WTC11 (cell line): ENCODE measurements around the gene LCN12. TPM values are rescaled to one million over a fixed set of nuclear protein-coding genes. Genes with fewer than 3 reads are reported as not detected.

Source experiments
- ATAC-seq: fragments of 200-7000 bp; cut with Tn5 transposase; 2 replicates; pipeline ENCODE4 v1.10.0; 2021; ENCODE audit warnings: mild to moderate bottlenecking, moderate library complexity
- CTCF ChIA-PET: fragments of 300-600 bp; sonication (Branson Sonifier 250); formaldehyde crosslinking; loops from one replicate; lab custom pipeline; 2021; ENCODE audit warnings: antibody characterized with exemption; lab: Charles Lee
- POLR2A ChIA-PET: fragments of 350-600 bp; sonication (Branson Sonifier 250); formaldehyde crosslinking; loops from one replicate; lab custom pipeline; 2021; ENCODE audit warnings: antibody characterized with exemption; lab: Charles Lee
- DNase-seq: peaks from one replicate; pipeline ENCODE4 v3.0.0; 2021; ENCODE audit warnings: low spot score
- H3K27ac Mint-ChIP-seq: 2 replicates; pipeline ENCODE4 v1.8.0; 2021; ENCODE audit warnings: mixed read lengths
- H3K27me3 Mint-ChIP-seq: 2 replicates; pipeline ENCODE4 v1.8.0; 2021; ENCODE audit warnings: low read depth, mild to moderate bottlenecking, moderate library complexity, mixed read lengths
- H3K36me3 Mint-ChIP-seq: 2 replicates; pipeline ENCODE4 v1.8.0; 2021; ENCODE audit warnings: mixed read lengths
- H3K4me1 Mint-ChIP-seq: 2 replicates; pipeline ENCODE4 v1.8.0; 2022; ENCODE audit warnings: mixed read lengths
- H3K4me3 Mint-ChIP-seq: 2 replicates; pipeline ENCODE4 v1.8.0; 2021; ENCODE audit warnings: mild to moderate bottlenecking, moderate library complexity, mixed read lengths
- H3K9me3 Mint-ChIP-seq: 2 replicates; pipeline ENCODE4 v1.8.0; 2021; ENCODE audit warnings: mixed read lengths
- CTCF ChIP-seq: fragments of 200-600 bp; IDR thresholded peaks from 2 replicates; pipeline ENCODE4 v1.8.0; 2022; ENCODE audit warnings: antibody characterized with exemption
- FOXP4 ChIP-seq: sonication (generic); formaldehyde crosslinking; IDR thresholded peaks from 2 replicates; pipeline ENCODE4 v1.8.0; 2022; ENCODE audit warnings: mild to moderate bottlenecking, missing genetic modification reagents
- GTF2I ChIP-seq: fragments of 250-450 bp; sonication (Bioruptor Pico); conservative IDR thresholded peaks from 2 replicates; pipeline ENCODE4 v1.4.0; 2021; ENCODE audit warnings: mild to moderate bottlenecking
- HMGA2 ChIP-seq: fragments of 250-450 bp; sonication (Bioruptor Pico); IDR thresholded peaks from 2 replicates; pipeline ENCODE4 v1.4.0; 2021; ENCODE audit warnings: mild to moderate bottlenecking, moderate library complexity
- HMGXB4 ChIP-seq: sonication (generic); formaldehyde crosslinking; IDR thresholded peaks from 2 replicates; pipeline ENCODE4 v1.8.1; 2023; ENCODE audit warnings: mild to moderate bottlenecking, moderate library complexity, missing genetic modification reagents
- IRF1 ChIP-seq: sonication (generic); formaldehyde crosslinking; IDR thresholded peaks from 2 replicates; pipeline ENCODE4 v1.8.0; 2023; ENCODE audit warnings: missing genetic modification reagents
- JUN ChIP-seq: sonication (generic); formaldehyde crosslinking; IDR thresholded peaks from 2 replicates; pipeline ENCODE4 v1.8.0; 2023; ENCODE audit warnings: mild to moderate bottlenecking, missing genetic modification reagents
- MLX ChIP-seq: sonication (generic); formaldehyde crosslinking; IDR thresholded peaks from 2 replicates; pipeline ENCODE4 v1.8.1; 2023; ENCODE audit warnings: mild to moderate bottlenecking, missing genetic modification reagents, moderate library complexity
- NR2C2 ChIP-seq: sonication (generic); formaldehyde crosslinking; IDR thresholded peaks from 2 replicates; pipeline ENCODE4 v1.8.0; 2022; ENCODE audit warnings: mild to moderate bottlenecking, missing genetic modification reagents
- PRDM15 ChIP-seq: sonication (generic); formaldehyde crosslinking; IDR thresholded peaks from 2 replicates; pipeline ENCODE4 v1.8.0; 2022; ENCODE audit warnings: missing genetic modification reagents
- PREB ChIP-seq: sonication (generic); formaldehyde crosslinking; IDR thresholded peaks from 2 replicates; pipeline ENCODE4 v1.8.1; 2022; ENCODE audit warnings: mild to moderate bottlenecking, missing genetic modification reagents, moderate library complexity, borderline replicate concordance
- SMAD3 ChIP-seq: sonication (generic); formaldehyde crosslinking; IDR thresholded peaks from 2 replicates; pipeline ENCODE4 v1.8.0; 2022; ENCODE audit warnings: missing genetic modification reagents, mild to moderate bottlenecking, borderline replicate concordance
- SOX15 ChIP-seq: fragments of 250-450 bp; sonication (Bioruptor Pico); IDR thresholded peaks from 2 replicates; pipeline ENCODE4 v1.9.0; 2021; ENCODE audit warnings: mild to moderate bottlenecking
- ZBTB43 ChIP-seq: sonication (generic); formaldehyde crosslinking; IDR thresholded peaks from 2 replicates; pipeline ENCODE4 v1.8.1; 2023; ENCODE audit warnings: mild to moderate bottlenecking, missing genetic modification reagents
- ZNF232 ChIP-seq: sonication (generic); formaldehyde crosslinking; IDR thresholded peaks from 2 replicates; pipeline ENCODE4 v1.8.0; 2022; ENCODE audit warnings: mild to moderate bottlenecking, missing genetic modification reagents
- ZNF317 ChIP-seq: sonication (generic); formaldehyde crosslinking; IDR thresholded peaks from 2 replicates; pipeline ENCODE4 v1.8.1; 2023; ENCODE audit warnings: low read depth, mild to moderate bottlenecking, moderate library complexity, missing genetic modification reagents, borderline replicate concordance
- total RNA-seq: library from RNA; stranded (reverse); gene quantifications from 3 replicates; pipeline ENCODE4 v1.2.3, GENCODE V29; 2021

Gene LCN12
- total RNA-seq, 1 experiment from 2014 or later: 1.9 TPM

GRCh38 chr9:136981588-136982231, 29.6 kb downstream of the LCN12 start:
- ATAC-seq (no peak), DNase-seq (no peak)
- H3K4me3 Mint-ChIP-seq: no peak overlapping the region
- no peaks in the 10 kb centered on the region for H3K9me3 Mint-ChIP-seq
- H3K36me3 Mint-ChIP-seq: no peaks in the 10 kb centered on the region
- ChIA-PET POLR2A (no interaction called here), CTCF (interaction anchor here (0.9 to 1.9 kb wide), 6 partner anchors 10 to 86 kb away, joined by 3 to 10 read pairs (median 7); partner anchors contain the start of genes NPDC1 and PAXX)
- TF ChIP-seq SMAD3 (CRISPR knock-in tag) (no peak), NR2C2 (CRISPR knock-in tag) (no peak), FOXP4 (CRISPR knock-in tag) (no peak), ZBTB43 (CRISPR knock-in tag) (no peak), PREB (no peak), HMGA2 (no peak), HMGXB4 (CRISPR knock-in tag) (no peak), CTCF (no peak), GTF2I (no peak), ZNF317 (no peak), ZNF232 (CRISPR knock-in tag) (no peak), PRDM15 (no peak), JUN (CRISPR knock-in tag) (no peak), SOX15 (no peak), MLX (CRISPR knock-in tag) (no peak), IRF1 (CRISPR knock-in tag) (no peak)
- no peak overlapping the region for H3K27ac Mint-ChIP-seq
- peaks cover 20% of the 10 kb centered on the region for H3K27me3 Mint-ChIP-seq
- H3K4me1 Mint-ChIP-seq: peaks cover 3% of the 10 kb centered on the region; the same call in 1 of the 2 replicates
